Calu3 (cell line): ENCODE measurements around the gene NDST1. TPM values are rescaled to one million over a fixed set of nuclear protein-coding genes. Genes with fewer than 3 reads are reported as not detected.
A peak's percentile ranks its signal among the peaks of the same experiment; 100 is the strongest.

Experiments used
- BruUV-seq: library from RNA; stranded (reverse); fragments of 400-500 nt; replicated peaks from 2 replicates; lab custom pipeline; 2021; lab: Mats Ljungman, UMichigan
- CTCF ChIA-PET: fragments of 300-600 bp; sonication (Branson Sonifier 250); formaldehyde crosslinking; loops from one replicate; lab custom pipeline; 2022; ENCODE audit warnings: antibody characterized with exemption; lab: Charles Lee
- DNase-seq: peaks from one replicate; pipeline ENCODE4 v3.0.0; 2022
- H3K27ac Mint-ChIP-seq: one replicate; pipeline ENCODE4 v1.8.0; 2022; ENCODE audit warnings: mixed read lengths; ENCODE audit not compliant: unreplicated experiment
- H3K27me3 Mint-ChIP-seq: one replicate; pipeline ENCODE4 v1.8.0; 2022; ENCODE audit warnings: mixed read lengths; ENCODE audit not compliant: unreplicated experiment
- H3K36me3 Mint-ChIP-seq: one replicate; pipeline ENCODE4 v1.8.0; 2022; ENCODE audit warnings: mild to moderate bottlenecking, moderate library complexity, mixed read lengths; ENCODE audit not compliant: insufficient read depth, unreplicated experiment
- H3K4me1 Mint-ChIP-seq: one replicate; pipeline ENCODE4 v1.8.0; 2022; ENCODE audit warnings: mild to moderate bottlenecking, low read depth, mixed read lengths; ENCODE audit not compliant: unreplicated experiment
- H3K4me3 Mint-ChIP-seq: one replicate; pipeline ENCODE4 v1.8.0; 2022; ENCODE audit warnings: mild to moderate bottlenecking, low read depth, moderate library complexity, mixed read lengths; ENCODE audit not compliant: unreplicated experiment
- H3K9me3 Mint-ChIP-seq: one replicate; pipeline ENCODE4 v1.8.0; 2022; ENCODE audit warnings: low read depth, mixed read lengths; ENCODE audit not compliant: unreplicated experiment
- intact Hi-C: fragments of 100-400 bp; cut with micrococcal nuclease; formaldehyde crosslinking; loops from one replicate; pipeline ENCODE4 v1.10.0; 2022; ENCODE audit not compliant: unreplicated experiment
- total RNA-seq: library from RNA; stranded (reverse); gene quantifications from 2 replicates; pipeline ENCODE4 v1.2.3, GENCODE V29; 2022
- TF ChIP-seq, protein P1 (sequence below): fragments of 200-600 bp; IDR thresholded peaks from one replicate; pipeline ENCODE4 v1.8.0; 2022; ENCODE audit warnings: antibody characterized with exemption; ENCODE audit not compliant: unreplicated experiment

Gene NDST1
- total RNA-seq, 1 experiment from 2014 or later = 72.6 TPM

DNA sequence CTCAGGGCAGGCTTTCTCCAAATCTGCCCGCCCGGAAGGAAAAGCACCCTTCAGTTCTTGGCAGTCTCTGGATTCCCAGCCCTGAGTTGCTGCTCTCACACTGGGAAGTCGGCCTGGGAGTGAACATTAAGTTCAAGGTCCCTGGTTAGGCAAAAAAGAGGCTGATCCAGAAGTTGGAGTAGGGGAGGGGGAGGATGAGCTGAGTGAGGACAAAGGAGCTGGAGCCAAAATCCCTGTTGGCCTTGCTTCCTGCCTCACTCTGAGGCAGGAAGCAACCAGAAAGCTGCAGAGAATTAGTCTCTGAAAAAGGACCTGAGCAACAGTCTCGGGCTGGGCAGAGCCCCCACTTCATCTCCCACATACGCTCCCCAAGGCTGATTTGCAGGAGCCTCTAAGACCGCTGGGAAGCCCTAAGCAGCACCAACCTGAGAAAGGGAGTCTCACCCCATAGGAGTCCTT lies 43.3 kb upstream of the NDST1 start:
- intact Hi-C loops = no loop called here
- BruUV-seq = no TSS peak
- Mint-ChIP-seq H3K4me1 (peaks cover 1% of the 10 kb centered on the region), H3K4me3 (no peak overlapping the region), H3K27ac (no peak overlapping the region), H3K36me3 (no peaks in the 10 kb centered on the region), H3K9me3 (no peaks in the 10 kb centered on the region), H3K27me3 (no peaks in the 10 kb centered on the region)
- CTCF ChIA-PET = interaction anchor here (0.6 to 0.9 kb wide), 3 partner anchors 9 to 81 kb away, joined by 3 to 4 read pairs (median 3); no protein-coding TSS in a partner anchor
- TF ChIP-seq, protein P1, sequence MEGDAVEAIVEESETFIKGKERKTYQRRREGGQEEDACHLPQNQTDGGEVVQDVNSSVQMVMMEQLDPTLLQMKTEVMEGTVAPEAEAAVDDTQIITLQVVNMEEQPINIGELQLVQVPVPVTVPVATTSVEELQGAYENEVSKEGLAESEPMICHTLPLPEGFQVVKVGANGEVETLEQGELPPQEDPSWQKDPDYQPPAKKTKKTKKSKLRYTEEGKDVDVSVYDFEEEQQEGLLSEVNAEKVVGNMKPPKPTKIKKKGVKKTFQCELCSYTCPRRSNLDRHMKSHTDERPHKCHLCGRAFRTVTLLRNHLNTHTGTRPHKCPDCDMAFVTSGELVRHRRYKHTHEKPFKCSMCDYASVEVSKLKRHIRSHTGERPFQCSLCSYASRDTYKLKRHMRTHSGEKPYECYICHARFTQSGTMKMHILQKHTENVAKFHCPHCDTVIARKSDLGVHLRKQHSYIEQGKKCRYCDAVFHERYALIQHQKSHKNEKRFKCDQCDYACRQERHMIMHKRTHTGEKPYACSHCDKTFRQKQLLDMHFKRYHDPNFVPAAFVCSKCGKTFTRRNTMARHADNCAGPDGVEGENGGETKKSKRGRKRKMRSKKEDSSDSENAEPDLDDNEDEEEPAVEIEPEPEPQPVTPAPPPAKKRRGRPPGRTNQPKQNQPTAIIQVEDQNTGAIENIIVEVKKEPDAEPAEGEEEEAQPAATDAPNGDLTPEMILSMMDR = no peak
- DNase-seq = no peak

DNA sequence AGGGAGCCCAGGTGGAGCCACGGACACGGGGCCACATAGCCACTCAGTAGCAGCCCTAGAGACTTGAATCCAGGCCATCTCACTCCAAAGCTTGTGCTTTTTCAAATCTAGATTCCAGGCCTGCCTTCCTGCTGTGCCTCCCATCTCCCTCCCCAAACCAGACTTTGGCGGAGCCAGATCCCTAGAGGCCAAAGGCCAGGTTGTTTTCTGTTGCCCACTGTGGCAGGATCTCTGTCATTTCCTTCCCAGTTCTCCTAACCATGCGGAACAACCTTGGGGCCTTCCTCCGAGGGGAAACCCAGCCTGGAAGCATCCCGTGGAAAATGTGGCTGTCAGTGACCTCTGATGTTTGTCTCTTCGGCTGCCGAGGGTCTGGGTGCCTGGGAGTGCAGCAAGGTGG lies 42.0 kb upstream of the NDST1 start:
- intact Hi-C loops = no loop called here
- Mint-ChIP-seq H3K4me3 (no peak overlapping the region), H3K9me3 (no peaks in the 10 kb centered on the region), H3K27me3 (no peaks in the 10 kb centered on the region), H3K36me3 (no peaks in the 10 kb centered on the region), H3K4me1 (no peaks in the 10 kb centered on the region), H3K27ac (no peak overlapping the region)
- no TSS peak for BruUV-seq
- CTCF ChIA-PET = no interaction called here
- TF ChIP-seq, protein P1 = no peak
- no peak for DNase-seq

DNA sequence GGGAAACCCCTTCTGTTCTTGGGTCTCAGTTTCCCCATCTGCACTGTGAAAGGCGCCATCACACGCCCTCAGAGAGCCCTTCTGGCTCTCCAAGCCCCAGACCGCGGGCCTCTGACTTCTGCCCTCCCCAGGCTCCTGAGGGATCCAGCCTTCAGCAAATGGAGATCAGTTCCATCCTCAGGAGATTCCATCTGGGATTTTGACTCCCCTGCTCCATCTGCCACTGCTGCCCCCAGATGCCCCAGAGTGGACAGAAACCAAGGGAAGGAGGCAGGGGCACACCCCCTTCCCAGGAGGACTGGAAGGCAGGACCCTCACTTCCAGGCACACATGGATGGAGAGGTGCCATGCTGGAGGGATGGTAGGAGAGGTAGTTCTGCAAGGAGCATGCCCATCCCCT lies 39.7 kb upstream of the NDST1 start:
- TF ChIP-seq, protein P1 = no peak

GRCh38 chr5:150469718-150470469 lies 38.0 kb upstream of the NDST1 start:
- TF ChIP-seq, protein P1 = no peak
- H3K4me3 Mint-ChIP-seq = no peak overlapping the region
- H3K4me1 Mint-ChIP-seq = peaks cover 25% of the 10 kb centered on the region
- no peaks in the 10 kb centered on the region for H3K27me3 Mint-ChIP-seq
- peaks cover 9% of the 10 kb centered on the region for H3K36me3 Mint-ChIP-seq
- CTCF ChIA-PET = interaction anchor here (0.8 kb wide), 1 partner anchor 75 kb away, joined by 3 read pairs; no protein-coding TSS in a partner anchor
- BruUV-seq = no TSS peak
- DNase-seq = peak; percentile 46
- intact Hi-C loops = loop anchor here (5.0 kb wide), 1 partner anchor 47 kb away; no protein-coding TSS in a partner anchor
- H3K27ac Mint-ChIP-seq = no peak overlapping the region
- H3K9me3 Mint-ChIP-seq = no peaks in the 10 kb centered on the region

More for the DNA sequence above, 39.7 kb upstream of the NDST1 start:
- Mint-ChIP-seq H3K4me1 (peaks cover 8% of the 10 kb centered on the region), H3K4me3 (no peak overlapping the region), H3K27ac (no peak overlapping the region), H3K9me3 (no peaks in the 10 kb centered on the region), H3K36me3 (peaks cover 6% of the 10 kb centered on the region), H3K27me3 (no peaks in the 10 kb centered on the region)
- BruUV-seq = no TSS peak
- CTCF ChIA-PET = no interaction called here
- DNase-seq = no peak
- intact Hi-C loops = no loop called here
